ENCODE data around the gene SOCS4.

DNA sequence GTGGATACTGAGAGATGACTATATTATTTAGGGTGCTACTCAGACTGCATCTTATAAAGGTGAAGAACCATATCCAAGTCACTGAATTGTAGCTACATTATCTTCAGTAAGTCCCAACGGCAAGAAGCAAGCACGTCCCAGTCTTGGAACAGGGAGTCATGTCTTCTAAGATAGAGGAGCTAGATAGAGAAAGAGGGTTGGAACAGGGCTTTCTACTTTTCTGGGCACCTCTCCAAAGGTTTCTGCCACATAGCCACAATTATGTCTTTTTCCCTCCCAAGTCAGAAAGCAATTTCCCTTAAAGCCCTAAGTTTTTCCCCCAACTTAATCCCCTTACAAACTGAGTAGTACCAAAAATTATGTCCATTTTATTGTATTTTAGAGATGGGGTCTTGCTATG is 46.8 kb downstream of the SOCS4 start:
- TF ChIP-seq CTCF (IDR thresholded peaks at IDR 0.05; ENCODE audit: low read depth, low read length) (no peak), EZH2phosphoT487 (IDR thresholded peaks at IDR 0.05; ENCODE audit: low read depth) (no peak)

Measured in OCI-LY3 (cell line).